HEK293 (cell line): ENCODE results near the gene CPM.

Source experiments
- CTCF ChIA-PET: fragments of 350-600 bp; formaldehyde crosslinking; extraction: SDS; loops from one replicate; lab custom pipeline; 2021; ENCODE audit warnings: antibody characterized with exemption; lab: Yijun Ruan, JAX
- POLR2A ChIA-PET: fragments of 300-600 bp; formaldehyde crosslinking; extraction: SDS; loops from one replicate; lab custom pipeline; 2020; ENCODE audit warnings: antibody characterized with exemption, inconsistent platforms; lab: Yijun Ruan, JAX
- H3K27ac ChIP-seq: fragments of 200-500 bp; sonication (Bioruptor generic); 2 replicates; pipeline ENCODE4 v1.5.1; 2014; ENCODE audit warnings: low read depth, low read length, control low read depth, inconsistent platforms; ENCODE audit errors: extremely low read depth
- H3K36me3 ChIP-seq, 2 experiments: fragments of 200-500 bp in 1 of 2; sonication (Bioruptor generic) in 1 of 2; 1 replicate in 1 of 2; 2 replicates in 1 of 2; pipeline ENCODE4 v1.5.1; 2014 to 2017; ENCODE audit warnings: inconsistent platforms in 2 of 2, low read length in 2 of 2; ENCODE audit not compliant: control insufficient read depth in 2 of 2, insufficient read depth in 1 of 2
- H3K4me1 ChIP-seq: fragments of 200-500 bp; sonication (Bioruptor generic); 2 replicates; pipeline ENCODE4 v1.5.1; 2014; ENCODE audit warnings: mild to moderate bottlenecking, low read length, inconsistent platforms; ENCODE audit not compliant: control insufficient read depth, insufficient read depth
- H3K4me3 ChIP-seq: 2 replicates; pipeline ENCODE4 v1.5.1; 2011; ENCODE audit warnings: low read depth, mild to moderate bottlenecking, control low read depth, low read length, moderate library complexity
- H3K9me3 ChIP-seq: fragments of 200-500 bp; sonication (Bioruptor generic); 2 replicates; pipeline ENCODE4 v1.5.1; 2014; ENCODE audit warnings: low read depth, low read length, inconsistent platforms; ENCODE audit not compliant: control insufficient read depth, insufficient read depth
- GLI4 ChIP-seq: fragments of 450-650 bp; formaldehyde crosslinking; IDR thresholded peaks from 2 replicates; pipeline ENCODE4 v1.5.1; 2016; ENCODE audit warnings: missing biosample characterization, missing genetic modification characterization
- MEIS1 ChIP-seq: sonication (generic); formaldehyde crosslinking; IDR thresholded peaks from 2 replicates; pipeline ENCODE4 v1.8.1; 2022; ENCODE audit warnings: missing genetic modification reagents, mild to moderate bottlenecking, borderline replicate concordance
- PBX3 ChIP-seq: sonication (generic); formaldehyde crosslinking; IDR thresholded peaks from 2 replicates; pipeline ENCODE4 v1.8.1; 2022; ENCODE audit warnings: mild to moderate bottlenecking, moderate library complexity, missing genetic modification reagents
- PRDM2 ChIP-seq: fragments of 450-650 bp; formaldehyde crosslinking; IDR thresholded peaks from 2 replicates; pipeline ENCODE4 v1.5.1; 2016; ENCODE audit warnings: missing biosample characterization, missing genetic modification characterization, borderline replicate concordance
- REPIN1 ChIP-seq: fragments of 450-650 bp; formaldehyde crosslinking; IDR thresholded peaks from 2 replicates; pipeline ENCODE4 v1.5.1; 2017; ENCODE audit warnings: missing biosample characterization, missing genetic modification characterization, low read depth
- TSHZ1 ChIP-seq: fragments of 450-650 bp; formaldehyde crosslinking; IDR thresholded peaks from 2 replicates; pipeline ENCODE4 v1.5.1; 2016; ENCODE audit warnings: missing biosample characterization, missing genetic modification characterization, borderline replicate concordance
- YY2 ChIP-seq: fragments of 450-650 bp; formaldehyde crosslinking; IDR thresholded peaks from 2 replicates; pipeline ENCODE4 v1.5.1; 2016; ENCODE audit warnings: missing biosample characterization, missing genetic modification characterization
- ZNF138 ChIP-seq: fragments of 450-650 bp; formaldehyde crosslinking; IDR thresholded peaks from 2 replicates; pipeline ENCODE4 v1.5.1; 2016; ENCODE audit warnings: missing biosample characterization, missing genetic modification characterization, borderline replicate concordance
- ZNF184 ChIP-seq: fragments of 450-650 bp; IDR thresholded peaks from 2 replicates; pipeline ENCODE4 v1.5.1; 2018; ENCODE audit warnings: missing biosample characterization, mild to moderate bottlenecking, missing genetic modification characterization
- ZNF292 ChIP-seq: fragments of 450-650 bp; formaldehyde crosslinking; IDR thresholded peaks from 2 replicates; pipeline ENCODE4 v1.5.1; 2016; ENCODE audit warnings: low read depth, missing biosample characterization, missing genetic modification characterization, borderline replicate concordance
- ZNF366 ChIP-seq: fragments of 450-650 bp; formaldehyde crosslinking; conservative IDR thresholded peaks from 2 replicates; pipeline ENCODE4 v1.5.1; 2016; ENCODE audit warnings: missing biosample characterization, missing genetic modification characterization
- ZNF423 ChIP-seq: fragments of 450-650 bp; formaldehyde crosslinking; IDR thresholded peaks from 2 replicates; pipeline ENCODE4 v1.5.1; 2016; ENCODE audit warnings: missing biosample characterization, missing genetic modification characterization
- ZNF776 ChIP-seq: fragments of 450-650 bp; formaldehyde crosslinking; IDR thresholded peaks from 2 replicates; pipeline ENCODE4 v1.5.0; 2017; ENCODE audit warnings: missing biosample characterization, missing genetic modification characterization, borderline replicate concordance
- ZNF785 ChIP-seq: fragments of 450-650 bp; formaldehyde crosslinking; IDR thresholded peaks from 2 replicates; pipeline ENCODE4 v1.5.1; 2016; ENCODE audit warnings: missing biosample characterization, missing genetic modification characterization
- TF ChIP-seq, protein P1 (sequence below): fragments of 450-650 bp; formaldehyde crosslinking; IDR thresholded peaks from 2 replicates; pipeline ENCODE4 v1.5.1; 2016; ENCODE audit warnings: missing biosample characterization, missing genetic modification characterization
- TF ChIP-seq, protein P2 (sequence below): IDR thresholded peaks from 2 replicates; pipeline ENCODE4 v1.6.1; 2011; ENCODE audit warnings: mild to moderate bottlenecking, low read depth, low read length, borderline replicate concordance
- TF ChIP-seq, protein P3 (sequence below): fragments of 450-650 bp; formaldehyde crosslinking; IDR thresholded peaks from 2 replicates; pipeline ENCODE4 v1.5.1; 2016; ENCODE audit warnings: missing biosample characterization, missing genetic modification characterization

The CPM gene

GRCh38 chr12:68971404-68971803 lies 38.4 kb upstream of the CPM start:
- Histone ChIP-seq H3K4me1 (no peaks in the 10 kb centered on the region), H3K36me3 (no peaks in the 10 kb centered on the region), H3K27ac (no peak overlapping the region), H3K9me3 (no peaks in the 10 kb centered on the region), H3K4me3 (no peak overlapping the region)
- TF ChIP-seq REPIN1 (tag by site-specific recombination) (no peak), YY2 (no peak), ZNF292 (no peak), PBX3 (CRISPR knock-in tag) (no peak)
- TF ChIP-seq, protein P1, sequence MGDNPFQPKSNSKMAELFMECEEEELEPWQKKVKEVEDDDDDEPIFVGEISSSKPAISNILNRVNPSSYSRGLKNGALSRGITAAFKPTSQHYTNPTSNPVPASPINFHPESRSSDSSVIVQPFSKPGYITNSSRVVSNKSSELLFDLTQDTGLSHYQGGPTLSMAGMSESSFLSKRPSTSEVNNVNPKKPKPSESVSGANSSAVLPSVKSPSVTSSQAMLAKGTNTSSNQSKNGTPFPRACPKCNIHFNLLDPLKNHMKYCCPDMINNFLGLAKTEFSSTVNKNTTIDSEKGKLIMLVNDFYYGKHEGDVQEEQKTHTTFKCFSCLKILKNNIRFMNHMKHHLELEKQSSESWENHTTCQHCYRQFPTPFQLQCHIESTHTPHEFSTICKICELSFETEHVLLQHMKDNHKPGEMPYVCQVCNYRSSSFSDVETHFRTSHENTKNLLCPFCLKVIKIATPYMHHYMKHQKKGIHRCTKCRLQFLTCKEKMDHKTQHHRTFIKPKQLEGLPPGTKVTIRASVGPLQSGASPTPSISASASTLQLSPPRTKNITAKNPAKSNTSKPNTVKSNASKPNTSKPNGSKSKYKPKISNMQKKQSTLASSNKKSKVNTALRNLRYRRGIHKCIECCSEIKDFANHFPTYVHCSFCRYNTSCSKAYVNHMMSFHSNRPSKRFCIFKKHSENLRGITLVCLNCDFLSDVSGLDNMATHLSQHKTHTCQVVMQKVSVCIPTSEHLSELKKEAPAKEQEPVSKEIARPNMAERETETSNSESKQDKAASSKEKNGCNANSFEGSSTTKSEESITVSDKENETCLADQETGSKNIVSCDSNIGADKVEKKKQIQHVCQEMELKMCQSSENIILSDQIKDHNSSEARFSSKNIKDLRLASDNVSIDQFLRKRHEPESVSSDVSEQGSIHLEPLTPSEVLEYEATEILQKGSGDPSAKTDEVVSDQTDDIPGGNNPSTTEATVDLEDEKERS (tag by site-specific recombination), result no peak
- TF ChIP-seq, protein P2, sequence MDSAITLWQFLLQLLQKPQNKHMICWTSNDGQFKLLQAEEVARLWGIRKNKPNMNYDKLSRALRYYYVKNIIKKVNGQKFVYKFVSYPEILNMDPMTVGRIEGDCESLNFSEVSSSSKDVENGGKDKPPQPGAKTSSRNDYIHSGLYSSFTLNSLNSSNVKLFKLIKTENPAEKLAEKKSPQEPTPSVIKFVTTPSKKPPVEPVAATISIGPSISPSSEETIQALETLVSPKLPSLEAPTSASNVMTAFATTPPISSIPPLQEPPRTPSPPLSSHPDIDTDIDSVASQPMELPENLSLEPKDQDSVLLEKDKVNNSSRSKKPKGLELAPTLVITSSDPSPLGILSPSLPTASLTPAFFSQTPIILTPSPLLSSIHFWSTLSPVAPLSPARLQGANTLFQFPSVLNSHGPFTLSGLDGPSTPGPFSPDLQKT, result no peak
- ChIA-PET POLR2A (no interaction called here), CTCF (no interaction called here)

- ChIA-PET CTCF (no interaction called here), POLR2A (no interaction called here)
- Histone ChIP-seq H3K4me1 (no peaks in the 10 kb centered on the region), H3K9me3 (no peaks in the 10 kb centered on the region), H3K27ac (no peak overlapping the region), H3K36me3 (no peaks in the 10 kb centered on the region), H3K4me3 (no peak overlapping the region)
- no peak for TF ChIP-seq MEIS1 (CRISPR knock-in tag)
- no peak for TF ChIP-seq ZNF776
- no peak for TF ChIP-seq ZNF138
- TF ChIP-seq PRDM2, result no peak
- TF ChIP-seq ZNF366 (tag by site-specific recombination), result no peak
- no peak for TF ChIP-seq ZNF184 (tag by site-specific recombination)
- TF ChIP-seq, protein P3, sequence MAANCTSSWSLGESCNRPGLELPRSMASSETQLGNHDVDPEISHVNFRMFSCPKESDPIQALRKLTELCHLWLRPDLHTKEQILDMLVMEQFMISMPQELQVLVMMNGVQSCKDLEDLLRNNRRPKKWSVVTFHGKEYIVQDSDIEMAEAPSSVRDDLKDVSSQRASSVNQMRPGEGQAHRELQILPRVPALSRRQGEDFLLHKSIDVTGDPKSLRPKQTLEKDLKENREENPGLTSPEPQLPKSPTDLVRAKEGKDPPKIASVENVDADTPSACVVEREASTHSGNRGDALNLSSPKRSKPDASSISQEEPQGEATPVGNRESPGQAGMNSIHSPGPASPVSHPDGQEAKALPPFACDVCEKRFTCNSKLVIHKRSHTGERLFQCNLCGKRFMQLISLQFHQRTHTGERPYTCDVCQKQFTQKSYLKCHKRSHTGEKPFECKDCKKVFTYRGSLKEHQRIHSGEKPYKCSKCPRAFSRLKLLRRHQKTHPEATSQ (tag by site-specific recombination), result no peak
- no peak for TF ChIP-seq GLI4
- TF ChIP-seq ZNF423 (tag by site-specific recombination), result no peak
- TF ChIP-seq ZNF785 (tag by site-specific recombination), result no peak
- TF ChIP-seq TSHZ1 (tag by site-specific recombination), result no peak
Measured at GRCh38 chr12:68970951-68971350, 38.0 kb upstream of the CPM start.
